HG03520 (cell line): ENCODE measurements around the gene GFPT1.

Experiments used
- ATAC-seq: cut with Tn5 transposase; IDR thresholded peaks from one replicate; pipeline ENCODE4 v1.9.1; 2021; ENCODE audit warnings: mild to moderate bottlenecking, moderate library complexity; ENCODE audit not compliant: unreplicated experiment

The GFPT1 gene

GRCh38 chr2:69330781-69331180 is 56.2 kb downstream of the GFPT1 start:
- no peak for ATAC-seq

- ATAC-seq, result no peak
Measured at GRCh38 chr2:69322631-69323030, 64.4 kb downstream of the GFPT1 start.

GRCh38 chr2:69316550-69316949 is 70.5 kb downstream of the GFPT1 start:
- ATAC-seq, result no peak

- no peak for ATAC-seq
Measured at GRCh38 chr2:69315160-69315761, 71.8 kb downstream of the GFPT1 start.

- no peak for ATAC-seq
Measured at GRCh38 chr2:69311024-69311416, 76.0 kb downstream of the GFPT1 start.

- no peak for ATAC-seq
Measured at GRCh38 chr2:69310111-69311023, 76.7 kb downstream of the GFPT1 start.

GRCh38 chr2:69309351-69310110 is 77.5 kb downstream of the GFPT1 start:
- ATAC-seq, result no peak

- ATAC-seq, result no peak
Measured at GRCh38 chr2:69308338-69308737, 78.7 kb downstream of the GFPT1 start.

- peak; percentile 89 for ATAC-seq
Measured at GRCh38 chr2:69307579-69308064, 79.4 kb downstream of the GFPT1 start.

GRCh38 chr2:69306822-69307578 is 80.0 kb downstream of the GFPT1 start:
- peak; percentile 49 for ATAC-seq

GRCh38 chr2:69306393-69306821 is 80.6 kb downstream of the GFPT1 start:
- ATAC-seq, result no peak

GRCh38 chr2:69305712-69306392 is 81.2 kb downstream of the GFPT1 start:
- no peak for ATAC-seq

GRCh38 chr2:69305166-69305565 is 81.9 kb downstream of the GFPT1 start:
- no peak for ATAC-seq

- no peak for ATAC-seq
Measured at GRCh38 chr2:69304656-69305055, 82.4 kb downstream of the GFPT1 start.

GRCh38 chr2:69300650-69301049 is 86.4 kb downstream of the GFPT1 start:
- ATAC-seq, result no peak

GRCh38 chr2:69299772-69300516 is 87.1 kb downstream of the GFPT1 start:
- ATAC-seq, result no peak

- ATAC-seq, result no peak
Measured at GRCh38 chr2:69298862-69299261, 88.2 kb downstream of the GFPT1 start.

GRCh38 chr2:69298261-69298660 is 88.8 kb downstream of the GFPT1 start:
- no peak for ATAC-seq

- ATAC-seq, result no peak
Measured at GRCh38 chr2:69297216-69297615, 89.8 kb downstream of the GFPT1 start.
